HFF-Myc (cell line): ENCODE data around the gene NACA2.
"Not testable (repeated sequence)": the region's sequence is repeated elsewhere in the genome, so short reads cannot be mapped to it uniquely, and the experiment has no call there.

Experiments used
- DNase-seq: peaks from one replicate; pipeline ENCODE4 v3.0.0-alpha.2; 2011; ENCODE audit warnings: low read depth; ENCODE audit errors: extremely low read depth
- H3K4me3 ChIP-seq: replicated peaks from 2 replicates; pipeline ENCODE4 v1.5.1; 2011; ENCODE audit warnings: low read depth, mild to moderate bottlenecking, control low read depth, low read length
- TF ChIP-seq, protein P1 (sequence below): IDR thresholded peaks from 2 replicates; pipeline ENCODE4 v1.5.1; 2012; ENCODE audit warnings: mild to moderate bottlenecking, low read depth, low read length, control low read depth; ENCODE audit errors: missing control alignments

The NACA2 gene

DNA sequence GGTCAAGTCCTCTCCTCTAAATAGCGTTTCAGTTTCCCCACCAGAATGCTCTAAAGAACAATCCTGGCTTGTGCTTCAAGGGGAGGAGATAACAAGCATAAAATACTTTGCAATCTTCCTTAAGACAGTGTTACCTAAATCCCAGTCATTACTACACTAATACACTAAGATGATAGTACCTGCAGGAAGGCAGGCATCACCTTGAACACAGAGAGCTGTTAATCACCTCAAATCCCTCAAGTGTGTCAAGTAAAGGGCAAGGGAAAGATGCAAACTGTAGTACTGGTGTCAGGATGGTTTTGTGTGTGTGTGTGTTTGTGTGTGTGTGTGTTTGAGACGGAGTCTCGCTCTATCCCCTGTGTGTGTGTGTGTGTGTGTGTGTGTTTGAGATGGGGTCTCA lies 36.8 kb downstream of the NACA2 start:
- no peak overlapping the region for H3K4me3 ChIP-seq
- no peak for DNase-seq
- TF ChIP-seq, protein P1, sequence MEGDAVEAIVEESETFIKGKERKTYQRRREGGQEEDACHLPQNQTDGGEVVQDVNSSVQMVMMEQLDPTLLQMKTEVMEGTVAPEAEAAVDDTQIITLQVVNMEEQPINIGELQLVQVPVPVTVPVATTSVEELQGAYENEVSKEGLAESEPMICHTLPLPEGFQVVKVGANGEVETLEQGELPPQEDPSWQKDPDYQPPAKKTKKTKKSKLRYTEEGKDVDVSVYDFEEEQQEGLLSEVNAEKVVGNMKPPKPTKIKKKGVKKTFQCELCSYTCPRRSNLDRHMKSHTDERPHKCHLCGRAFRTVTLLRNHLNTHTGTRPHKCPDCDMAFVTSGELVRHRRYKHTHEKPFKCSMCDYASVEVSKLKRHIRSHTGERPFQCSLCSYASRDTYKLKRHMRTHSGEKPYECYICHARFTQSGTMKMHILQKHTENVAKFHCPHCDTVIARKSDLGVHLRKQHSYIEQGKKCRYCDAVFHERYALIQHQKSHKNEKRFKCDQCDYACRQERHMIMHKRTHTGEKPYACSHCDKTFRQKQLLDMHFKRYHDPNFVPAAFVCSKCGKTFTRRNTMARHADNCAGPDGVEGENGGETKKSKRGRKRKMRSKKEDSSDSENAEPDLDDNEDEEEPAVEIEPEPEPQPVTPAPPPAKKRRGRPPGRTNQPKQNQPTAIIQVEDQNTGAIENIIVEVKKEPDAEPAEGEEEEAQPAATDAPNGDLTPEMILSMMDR, result no peak

GRCh38 chr17:61552560-61552959 lies 38.5 kb downstream of the NACA2 start:
- DNase-seq, H3K4me3 ChIP-seq: not testable (repeated sequence)

DNA sequence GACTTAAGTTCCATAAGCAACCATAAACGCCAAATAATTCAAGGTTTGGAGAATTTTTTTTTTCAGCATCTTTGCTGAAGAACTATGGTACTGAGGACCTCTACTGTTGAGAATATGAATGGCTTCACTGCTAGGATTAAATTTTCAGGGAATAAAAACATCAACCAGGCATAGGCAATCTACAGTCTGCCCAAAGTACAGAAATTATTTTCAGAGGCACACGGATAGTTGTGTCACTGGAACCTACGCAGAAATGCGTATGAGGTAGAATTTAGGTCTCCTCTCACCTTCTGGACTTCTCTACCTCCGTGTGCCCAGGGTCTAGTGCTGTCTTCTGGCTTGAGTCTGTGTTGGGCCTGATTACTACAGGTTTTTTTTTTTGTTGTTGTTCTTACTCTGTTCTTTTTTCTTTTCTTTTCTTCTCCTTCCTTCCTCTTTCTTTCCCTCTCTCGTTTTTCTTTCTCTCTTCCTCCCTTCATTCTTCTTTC lies 39.7 kb downstream of the NACA2 start:
- peak; percentile 25 for DNase-seq
- no peak overlapping the region for H3K4me3 ChIP-seq
- TF ChIP-seq, protein P1, result peak; percentile 51

GRCh38 chr17:61547113-61547512 lies 43.9 kb downstream of the NACA2 start:
- no peak overlapping the region for H3K4me3 ChIP-seq
- TF ChIP-seq, protein P1, result no peak
- no peak for DNase-seq

- TF ChIP-seq, protein P1, result no peak
- no peak overlapping the region for H3K4me3 ChIP-seq
- no peak for DNase-seq
These were observed 45.6 kb downstream of the NACA2 start for GRCh38 chr17:61545335-61545938.

DNA sequence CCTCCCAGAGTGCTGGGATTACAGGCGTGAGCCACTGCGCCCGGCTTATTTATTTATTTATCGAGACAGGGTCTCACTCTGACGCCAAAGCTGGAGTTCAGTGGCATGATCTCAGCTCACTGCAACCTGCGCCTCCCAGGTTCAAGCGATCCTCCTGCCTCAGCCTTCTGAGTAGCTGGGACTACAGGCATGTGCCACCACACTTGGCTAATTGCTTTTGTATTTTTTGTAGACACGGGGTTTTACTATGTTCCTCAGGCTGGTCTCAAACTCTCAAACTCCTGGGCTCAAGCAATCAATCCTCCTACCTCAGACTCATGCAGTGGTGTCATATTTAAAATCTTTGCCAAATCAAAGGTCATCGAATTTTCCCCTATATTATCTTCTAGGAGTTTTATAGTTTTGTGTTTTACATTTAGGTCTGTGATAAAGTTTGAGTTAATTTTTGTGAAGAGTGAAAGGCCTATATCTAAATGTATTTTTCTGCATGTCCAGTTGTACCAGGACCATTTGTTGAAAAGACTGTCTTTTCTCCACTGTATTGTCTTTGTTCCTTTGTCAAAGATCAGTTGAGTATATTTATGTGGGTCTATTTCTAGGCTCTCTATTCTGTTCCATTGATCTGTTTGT lies 47.1 kb downstream of the NACA2 start:
- no peak for DNase-seq
- TF ChIP-seq, protein P1, result no peak
- H3K4me3 ChIP-seq, result no peak overlapping the region

GRCh38 chr17:61542027-61542426 lies 49.0 kb downstream of the NACA2 start:
- TF ChIP-seq, protein P1, result no peak
- H3K4me3 ChIP-seq, result no peak overlapping the region
- no peak for DNase-seq
